Measurements from ENCODE around the gene MYO18B. TPM values are rescaled to one million over a fixed set of nuclear protein-coding genes. Genes with fewer than 3 reads are reported as not detected.
"Not testable (repeated sequence)": the region's sequence is repeated elsewhere in the genome, so short reads cannot be mapped to it uniquely, and the experiment has no call there.

MYO18B gene
- total RNA-seq, 1 donor from 2014 or later = 1.9 TPM

DNA sequence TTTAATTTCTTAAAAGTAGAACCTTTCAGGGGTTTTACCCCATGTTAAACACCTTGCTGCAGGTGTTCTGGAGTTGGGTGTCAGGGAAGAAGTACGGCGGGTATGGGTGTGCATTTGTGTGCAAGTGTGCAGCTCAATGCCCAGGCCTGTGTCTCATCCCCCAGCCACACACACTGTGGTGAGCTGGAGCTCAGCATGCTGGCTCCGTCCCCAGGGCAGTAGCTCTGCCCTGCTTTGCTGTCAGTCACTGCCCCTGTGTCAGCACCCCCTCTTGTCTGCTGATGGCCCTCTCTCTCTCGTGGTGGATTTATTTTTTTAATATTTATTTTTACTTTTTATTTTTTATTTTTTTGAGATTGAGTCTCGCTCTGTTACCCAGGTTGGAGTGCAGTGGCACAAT is 35.8 kb upstream of the MYO18B start:
- Mint-ChIP-seq H3K36me3 (ENCODE audit: insufficient read depth) (peaks cover 6% of the 10 kb centered on the region), H3K4me1 (ENCODE audit: low read depth) (no peaks in the 10 kb centered on the region), H3K27me3 (no peaks in the 10 kb centered on the region), H3K27ac (no peak overlapping the region), H3K9me3 (ENCODE audit: low read depth) (no peaks in the 10 kb centered on the region), H3K4me3 (ENCODE audit: low read depth) (no peak overlapping the region)
- DNase-seq (ENCODE audit: low spot score, unreplicated experiment) = no peak
- TF ChIP-seq, protein P1, sequence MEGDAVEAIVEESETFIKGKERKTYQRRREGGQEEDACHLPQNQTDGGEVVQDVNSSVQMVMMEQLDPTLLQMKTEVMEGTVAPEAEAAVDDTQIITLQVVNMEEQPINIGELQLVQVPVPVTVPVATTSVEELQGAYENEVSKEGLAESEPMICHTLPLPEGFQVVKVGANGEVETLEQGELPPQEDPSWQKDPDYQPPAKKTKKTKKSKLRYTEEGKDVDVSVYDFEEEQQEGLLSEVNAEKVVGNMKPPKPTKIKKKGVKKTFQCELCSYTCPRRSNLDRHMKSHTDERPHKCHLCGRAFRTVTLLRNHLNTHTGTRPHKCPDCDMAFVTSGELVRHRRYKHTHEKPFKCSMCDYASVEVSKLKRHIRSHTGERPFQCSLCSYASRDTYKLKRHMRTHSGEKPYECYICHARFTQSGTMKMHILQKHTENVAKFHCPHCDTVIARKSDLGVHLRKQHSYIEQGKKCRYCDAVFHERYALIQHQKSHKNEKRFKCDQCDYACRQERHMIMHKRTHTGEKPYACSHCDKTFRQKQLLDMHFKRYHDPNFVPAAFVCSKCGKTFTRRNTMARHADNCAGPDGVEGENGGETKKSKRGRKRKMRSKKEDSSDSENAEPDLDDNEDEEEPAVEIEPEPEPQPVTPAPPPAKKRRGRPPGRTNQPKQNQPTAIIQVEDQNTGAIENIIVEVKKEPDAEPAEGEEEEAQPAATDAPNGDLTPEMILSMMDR (IDR thresholded peaks at IDR 0.05; ENCODE audit: unreplicated experiment) = no peak

DNA sequence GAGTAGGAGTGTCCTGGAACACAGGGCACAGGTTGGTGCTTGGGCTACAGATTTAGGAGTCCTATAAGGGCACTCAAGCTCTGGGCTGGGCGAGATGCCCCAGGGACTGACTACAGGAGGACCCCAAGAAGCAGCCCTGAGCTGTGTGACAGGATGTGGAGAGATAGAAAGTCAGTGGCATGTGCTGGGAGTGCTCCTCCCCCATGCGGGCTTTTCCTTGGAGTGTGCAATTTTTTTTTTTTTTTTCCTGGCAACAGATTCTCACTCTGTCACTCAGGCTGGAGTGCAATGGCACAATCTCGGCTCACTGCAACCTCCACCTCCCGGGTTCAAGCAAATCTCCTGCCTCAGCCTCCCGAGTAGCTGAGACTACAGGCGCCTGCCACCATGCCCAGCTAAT is 33.6 kb upstream of the MYO18B start:
- DNase-seq (ENCODE audit: low spot score, unreplicated experiment); H3K4me3 Mint-ChIP-seq (ENCODE audit: low read depth); H3K27me3 Mint-ChIP-seq; H3K9me3 Mint-ChIP-seq (ENCODE audit: low read depth); H3K36me3 Mint-ChIP-seq (ENCODE audit: insufficient read depth); H3K4me1 Mint-ChIP-seq (ENCODE audit: low read depth): not testable (repeated sequence)
- peak overlapping the region; percentile 39 for H3K27ac Mint-ChIP-seq

DNA sequence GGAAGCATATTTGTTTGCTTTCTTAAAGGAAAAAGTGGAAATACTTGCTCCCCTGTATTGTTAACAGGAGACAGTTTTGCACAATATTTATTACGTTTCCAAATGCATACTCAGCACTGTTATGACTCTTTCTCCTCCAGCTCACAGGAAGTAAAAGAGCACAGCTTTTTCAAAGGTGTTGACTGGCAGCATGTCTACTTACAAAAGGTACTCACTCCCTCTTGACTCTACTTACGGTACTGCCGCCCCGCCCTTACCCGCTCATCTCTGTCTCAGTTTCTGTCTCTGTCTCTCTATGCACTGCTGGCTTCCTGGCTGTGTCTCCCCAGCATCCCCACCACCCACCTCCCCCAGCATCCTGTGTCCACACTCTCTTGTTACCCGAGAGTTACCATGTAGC is 32.2 kb upstream of the MYO18B start:
- Mint-ChIP-seq H3K4me1 (ENCODE audit: low read depth) (no peaks in the 10 kb centered on the region), H3K36me3 (ENCODE audit: insufficient read depth) (peaks cover 6% of the 10 kb centered on the region), H3K9me3 (ENCODE audit: low read depth) (no peaks in the 10 kb centered on the region), H3K27me3 (no peaks in the 10 kb centered on the region), H3K27ac (no peak overlapping the region), H3K4me3 (ENCODE audit: low read depth) (no peak overlapping the region)
- no peak for DNase-seq (ENCODE audit: low spot score, unreplicated experiment)
- TF ChIP-seq, protein P1 (IDR thresholded peaks at IDR 0.05; ENCODE audit: unreplicated experiment) = no peak

DNA sequence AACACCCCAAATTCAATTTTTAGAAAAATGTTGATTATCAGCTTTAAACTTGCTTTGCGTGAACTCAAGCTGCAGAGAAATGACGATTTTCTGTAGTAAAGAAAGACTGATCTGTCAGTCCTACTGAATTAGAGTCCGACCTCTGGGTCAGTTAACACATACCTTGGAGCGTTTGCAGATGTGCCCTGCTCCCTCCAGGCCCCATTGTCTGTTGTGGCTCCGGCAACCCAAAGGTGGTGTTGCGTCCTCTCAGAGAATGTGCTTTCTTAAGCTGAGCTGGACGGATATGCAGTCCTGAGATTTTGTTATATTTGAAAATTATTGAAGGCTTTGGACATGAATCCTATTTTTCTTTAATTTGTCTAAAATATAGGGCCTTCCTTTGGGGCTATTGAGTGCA is 31.5 kb upstream of the MYO18B start:
- peaks cover 7% of the 10 kb centered on the region for H3K36me3 Mint-ChIP-seq (ENCODE audit: insufficient read depth)
- no peaks in the 10 kb centered on the region for H3K9me3 Mint-ChIP-seq (ENCODE audit: low read depth)
- no peak for DNase-seq (ENCODE audit: low spot score, unreplicated experiment)
- no peak overlapping the region for H3K27ac Mint-ChIP-seq
- H3K27me3 Mint-ChIP-seq = no peaks in the 10 kb centered on the region
- TF ChIP-seq, protein P1 (IDR thresholded peaks at IDR 0.05; ENCODE audit: unreplicated experiment) = no peak
- H3K4me3 Mint-ChIP-seq (ENCODE audit: low read depth) = no peak overlapping the region
- no peaks in the 10 kb centered on the region for H3K4me1 Mint-ChIP-seq (ENCODE audit: low read depth)

DNA sequence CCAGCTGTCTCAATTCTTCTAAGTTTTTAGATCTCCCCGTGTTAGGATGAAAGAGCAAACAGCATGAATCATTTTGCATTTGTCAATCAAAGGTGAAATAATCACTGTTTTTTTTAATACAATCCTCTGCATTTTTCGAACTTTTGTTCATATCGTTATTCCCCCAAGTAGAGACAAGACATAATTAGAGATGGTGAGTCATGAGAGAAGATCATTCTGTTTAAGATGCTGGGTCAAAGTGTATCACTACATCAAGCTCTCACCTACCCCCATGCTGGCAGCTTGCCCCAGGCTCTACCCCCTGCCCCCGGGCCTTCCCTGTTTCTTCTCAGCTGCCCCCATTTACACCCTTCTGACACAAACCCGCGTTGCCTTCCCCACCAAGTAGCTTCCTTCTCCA is 30.5 kb upstream of the MYO18B start:
- H3K36me3 Mint-ChIP-seq (ENCODE audit: insufficient read depth) = peaks cover 8% of the 10 kb centered on the region
- H3K9me3 Mint-ChIP-seq (ENCODE audit: low read depth) = no peaks in the 10 kb centered on the region
- H3K27me3 Mint-ChIP-seq = no peaks in the 10 kb centered on the region
- DNase-seq (ENCODE audit: low spot score, unreplicated experiment) = no peak
- no peak overlapping the region for H3K4me3 Mint-ChIP-seq (ENCODE audit: low read depth)
- TF ChIP-seq, protein P1 (IDR thresholded peaks at IDR 0.05; ENCODE audit: unreplicated experiment) = no peak
- no peak overlapping the region for H3K27ac Mint-ChIP-seq
- no peaks in the 10 kb centered on the region for H3K4me1 Mint-ChIP-seq (ENCODE audit: low read depth)

DNA sequence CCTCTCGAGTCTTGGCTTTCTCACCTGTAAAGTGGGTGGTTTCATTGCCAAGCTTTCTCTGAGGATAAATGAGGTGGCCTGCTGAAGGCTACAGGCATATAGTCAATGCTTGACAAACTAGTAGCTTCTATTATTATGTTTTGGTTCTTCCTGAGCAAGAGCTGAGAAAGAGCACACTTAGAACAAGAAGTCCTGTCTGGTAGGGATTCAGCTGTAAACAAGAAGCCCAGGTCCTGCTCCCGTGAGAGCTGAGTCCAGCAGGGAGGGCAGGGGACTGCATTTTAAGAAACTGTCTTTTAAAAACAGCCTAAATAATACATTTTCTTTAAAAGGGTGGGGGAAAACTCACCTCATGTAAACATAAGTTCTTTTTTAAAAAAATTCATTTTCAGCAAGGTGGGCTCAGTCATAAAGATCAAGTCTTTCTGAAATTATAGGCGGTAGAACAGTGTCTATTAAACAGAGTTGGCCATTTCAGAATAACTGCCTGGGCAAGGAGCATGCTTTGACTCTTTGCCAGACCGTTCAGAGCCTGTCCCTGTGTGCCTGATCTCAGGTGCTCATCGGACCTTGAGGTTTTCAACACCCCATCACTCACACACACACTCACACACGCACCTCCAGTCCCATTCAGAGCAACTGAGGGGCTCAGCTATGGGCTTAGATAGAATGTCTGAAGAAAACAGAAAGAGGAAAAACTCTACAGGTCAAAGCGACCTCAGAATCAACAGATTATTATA is 29.2 kb upstream of the MYO18B start:
- H3K4me3 Mint-ChIP-seq (ENCODE audit: low read depth) = no peak overlapping the region
- TF ChIP-seq, protein P1 (IDR thresholded peaks at IDR 0.05; ENCODE audit: unreplicated experiment) = no peak
- no peak overlapping the region for H3K27ac Mint-ChIP-seq
- H3K27me3 Mint-ChIP-seq = no peaks in the 10 kb centered on the region
- H3K4me1 Mint-ChIP-seq (ENCODE audit: low read depth) = no peaks in the 10 kb centered on the region
- H3K36me3 Mint-ChIP-seq (ENCODE audit: insufficient read depth) = peaks cover 11% of the 10 kb centered on the region
- no peaks in the 10 kb centered on the region for H3K9me3 Mint-ChIP-seq (ENCODE audit: low read depth)
- DNase-seq (ENCODE audit: low spot score, unreplicated experiment) = no peak

Measured in progenitor cell of endocrine pancreas (in vitro differentiated cells).